BE2C (cell line): ENCODE results near the gene POLR1F. TPM values are rescaled to one million over a fixed set of nuclear protein-coding genes. Genes with fewer than 3 reads are reported as not detected.

Experiments
- DNase-seq: peaks from one replicate; pipeline ENCODE4 v3.0.0-alpha.2; 2020
- H3K27me3 ChIP-seq: fragments of 250-450 bp; sonication (Bioruptor Pico); 2 replicates; pipeline ENCODE4 v1.5.1; 2020; ENCODE audit warnings: mild to moderate bottlenecking
- H3K36me3 ChIP-seq: fragments of 250-450 bp; sonication (Bioruptor Pico); 2 replicates; pipeline ENCODE4 v1.5.1; 2020; ENCODE audit warnings: mild to moderate bottlenecking
- H3K4me1 ChIP-seq: fragments of 250-450 bp; sonication (Bioruptor Pico); 2 replicates; pipeline ENCODE4 v1.5.1; 2020
- H3K4me3 ChIP-seq: 2 replicates; pipeline ENCODE4 v1.5.1; 2011; ENCODE audit warnings: low read depth, low read length
- H3K9me3 ChIP-seq: fragments of 250-450 bp; sonication (Bioruptor Pico); 2 replicates; pipeline ENCODE4 v1.5.1; 2020
- CTCF ChIP-seq: IDR thresholded peaks from 2 replicates; pipeline ENCODE4 v1.5.1; 2012; ENCODE audit warnings: mild to moderate bottlenecking, low read depth, low read length
- polyA plus RNA-seq: library from polyadenylated mRNA; unstranded; fragments of >200 nt; gene quantifications from one replicate; pipeline ENCODE4 v1.2.1, GENCODE V29; 2012; ENCODE audit warnings: low read depth, missing spikeins; ENCODE audit not compliant: insufficient read length, insufficient read depth

POLR1F gene
- polyA plus RNA-seq = 20.9 TPM

GRCh38 chr7:19708397-19709248 lies at the start of gene POLR1F:
Gene POLR1F, minus strand, starts transcription at chr7:19709037. Its CDS starts 21 bp downstream, at chr7:19709016.
- no peaks in the 10 kb centered on the region for H3K4me1 ChIP-seq
- H3K4me3 ChIP-seq = peak within 1 kb of the TSS; percentile 89
- H3K36me3 ChIP-seq = no peaks in the 10 kb centered on the region; the same call in none of the 2 replicates
- peak; percentile 84 for TF ChIP-seq CTCF
- H3K9me3 ChIP-seq = no peaks in the 10 kb centered on the region
- H3K27me3 ChIP-seq = no peaks in the 10 kb centered on the region
- DNase-seq = peak; percentile 93

- no peak for DNase-seq
- H3K36me3 ChIP-seq = no peaks in the 10 kb centered on the region
- peak; percentile 69 for TF ChIP-seq CTCF
- H3K27me3 ChIP-seq = peaks cover 7% of the 10 kb centered on the region
- no peak overlapping the region for H3K4me3 ChIP-seq
- H3K4me1 ChIP-seq = no peaks in the 10 kb centered on the region
- H3K9me3 ChIP-seq = no peaks in the 10 kb centered on the region
These were observed 45.8 kb upstream of the POLR1F start for GRCh38 chr7:19754521-19755116.

- no peak for TF ChIP-seq CTCF
- Histone ChIP-seq H3K4me3 (no peak overlapping the region), H3K36me3 (no peaks in the 10 kb centered on the region), H3K27me3 (peaks cover 3% of the 10 kb centered on the region), H3K9me3 (no peaks in the 10 kb centered on the region), H3K4me1 (no peaks in the 10 kb centered on the region)
- DNase-seq = no peak
These were observed 43.2 kb upstream of the POLR1F start for GRCh38 chr7:19752020-19752419.

- Histone ChIP-seq H3K4me3 (no peak overlapping the region), H3K9me3 (no peaks in the 10 kb centered on the region), H3K27me3 (peaks cover 11% of the 10 kb centered on the region), H3K36me3 (no peaks in the 10 kb centered on the region), H3K4me1 (no peaks in the 10 kb centered on the region)
- DNase-seq = no peak
- no peak for TF ChIP-seq CTCF
These were observed 40.8 kb upstream of the POLR1F start for GRCh38 chr7:19749658-19750057.

- DNase-seq = no peak
- H3K4me1 ChIP-seq = no peaks in the 10 kb centered on the region
- no peak overlapping the region for H3K4me3 ChIP-seq
- H3K9me3 ChIP-seq = no peaks in the 10 kb centered on the region
- peaks cover 15% of the 10 kb centered on the region for H3K27me3 ChIP-seq
- H3K36me3 ChIP-seq = no peaks in the 10 kb centered on the region
- peak; percentile 71 for TF ChIP-seq CTCF
These were observed 39.0 kb upstream of the POLR1F start for GRCh38 chr7:19747740-19748339.
